DMS53 treated with DMSO at 0.1 percent for 48 hours (cell line): ENCODE results near the gene ZNRF1.
"Not testable (repeated sequence)": the region's sequence is repeated elsewhere in the genome, so short reads cannot be mapped to it uniquely, and the experiment has no call there.

Experiments
- DNase-seq: peaks from one replicate; lab custom pipeline; 2025; ENCODE audit not compliant: unreplicated experiment; lab: John Stamatoyannopoulos, UW

The ZNRF1 gene

GRCh38 chr16:75111514-75111940 is 112.7 kb downstream of the ZNRF1 start:
- DNase-seq: no peak

GRCh38 chr16:75111961-75112733 is 113.3 kb downstream of the ZNRF1 start:
- DNase-seq: no peak

- no peak for DNase-seq
Measured at GRCh38 chr16:75112734-75113491, 114.1 kb downstream of the ZNRF1 start.

GRCh38 chr16:75113541-75114121 is 114.8 kb downstream of the ZNRF1 start:
- DNase-seq: no peak

- no peak for DNase-seq
Measured at GRCh38 chr16:75114179-75114945, 115.5 kb downstream of the ZNRF1 start.

- DNase-seq: no peak
Measured at GRCh38 chr16:75114946-75115825, 116.4 kb downstream of the ZNRF1 start.

GRCh38 chr16:75116081-75116910 is 117.5 kb downstream of the ZNRF1 start, which contains the start of gene LDHD:
Gene LDHD, minus strand, starts transcription at chr16:75116780. Its CDS starts 60 bp downstream, at chr16:75116720.
- no peak for DNase-seq

- no peak for DNase-seq
Measured at GRCh38 chr16:75116911-75117245, 118.1 kb downstream of the ZNRF1 start.

GRCh38 chr16:75118943-75119539 is 120.2 kb downstream of the ZNRF1 start:
- no peak for DNase-seq

- no peak for DNase-seq
Measured at GRCh38 chr16:75120253-75120652, 121.4 kb downstream of the ZNRF1 start.

GRCh38 chr16:75121949-75122568 is 123.2 kb downstream of the ZNRF1 start:
- no peak for DNase-seq

GRCh38 chr16:75122609-75123008 is 123.8 kb downstream of the ZNRF1 start:
- no peak for DNase-seq

- no peak for DNase-seq
Measured at GRCh38 chr16:75127713-75128415, 129.0 kb downstream of the ZNRF1 start.

GRCh38 chr16:75129421-75130149 is 130.8 kb downstream of the ZNRF1 start:
- DNase-seq: not testable (repeated sequence)

- DNase-seq: no peak
Measured at GRCh38 chr16:75130150-75130771, 131.4 kb downstream of the ZNRF1 start.

GRCh38 chr16:75131081-75131480 is 132.3 kb downstream of the ZNRF1 start:
- no peak for DNase-seq

- DNase-seq: no peak
Measured at GRCh38 chr16:75138233-75138632, 139.4 kb downstream of the ZNRF1 start.
